AG09309 (cell line): ENCODE data around the gene THOP1.

Source experiments
- DNase-seq: peaks from one replicate; pipeline ENCODE4 v3.0.0-alpha.2; 2010; ENCODE audit warnings: low read depth
- H3K4me3 ChIP-seq: 2 replicates; pipeline ENCODE4 v1.5.1; 2011; ENCODE audit warnings: mild to moderate bottlenecking, low read depth, low read length, moderate library complexity; ENCODE audit not compliant: control insufficient read depth
- TF ChIP-seq, protein P1 (sequence below): IDR thresholded peaks from 2 replicates; pipeline ENCODE4 v1.5.1; 2011; ENCODE audit warnings: mild to moderate bottlenecking, low read depth, low read length, inconsistent platforms; ENCODE audit not compliant: insufficient read depth, control insufficient read depth; ENCODE audit errors: missing control alignments

THOP1 gene

DNA sequence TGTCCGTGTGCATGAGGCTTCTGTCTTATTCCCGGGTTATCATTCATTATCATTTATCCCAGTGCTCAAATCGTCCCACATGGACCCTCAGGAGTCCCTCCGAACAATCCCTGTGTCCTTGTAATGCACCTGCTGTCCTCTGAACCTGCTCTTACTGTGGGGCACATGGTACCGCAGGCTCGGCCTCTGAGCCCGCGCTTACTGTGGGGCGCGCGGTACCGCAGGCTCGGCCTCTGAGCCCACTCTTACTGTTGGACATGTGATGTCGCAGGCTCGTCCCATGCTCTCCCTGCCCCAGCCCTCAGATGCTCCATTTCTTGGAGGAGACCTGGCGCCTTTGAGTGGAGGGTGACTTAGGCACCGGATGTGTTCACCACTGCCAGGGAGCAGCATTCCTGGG, 17.5 kb downstream of the THOP1 start:
- no peak overlapping the region for H3K4me3 ChIP-seq
- TF ChIP-seq, protein P1, sequence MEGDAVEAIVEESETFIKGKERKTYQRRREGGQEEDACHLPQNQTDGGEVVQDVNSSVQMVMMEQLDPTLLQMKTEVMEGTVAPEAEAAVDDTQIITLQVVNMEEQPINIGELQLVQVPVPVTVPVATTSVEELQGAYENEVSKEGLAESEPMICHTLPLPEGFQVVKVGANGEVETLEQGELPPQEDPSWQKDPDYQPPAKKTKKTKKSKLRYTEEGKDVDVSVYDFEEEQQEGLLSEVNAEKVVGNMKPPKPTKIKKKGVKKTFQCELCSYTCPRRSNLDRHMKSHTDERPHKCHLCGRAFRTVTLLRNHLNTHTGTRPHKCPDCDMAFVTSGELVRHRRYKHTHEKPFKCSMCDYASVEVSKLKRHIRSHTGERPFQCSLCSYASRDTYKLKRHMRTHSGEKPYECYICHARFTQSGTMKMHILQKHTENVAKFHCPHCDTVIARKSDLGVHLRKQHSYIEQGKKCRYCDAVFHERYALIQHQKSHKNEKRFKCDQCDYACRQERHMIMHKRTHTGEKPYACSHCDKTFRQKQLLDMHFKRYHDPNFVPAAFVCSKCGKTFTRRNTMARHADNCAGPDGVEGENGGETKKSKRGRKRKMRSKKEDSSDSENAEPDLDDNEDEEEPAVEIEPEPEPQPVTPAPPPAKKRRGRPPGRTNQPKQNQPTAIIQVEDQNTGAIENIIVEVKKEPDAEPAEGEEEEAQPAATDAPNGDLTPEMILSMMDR = no peak
- DNase-seq = no peak

DNA sequence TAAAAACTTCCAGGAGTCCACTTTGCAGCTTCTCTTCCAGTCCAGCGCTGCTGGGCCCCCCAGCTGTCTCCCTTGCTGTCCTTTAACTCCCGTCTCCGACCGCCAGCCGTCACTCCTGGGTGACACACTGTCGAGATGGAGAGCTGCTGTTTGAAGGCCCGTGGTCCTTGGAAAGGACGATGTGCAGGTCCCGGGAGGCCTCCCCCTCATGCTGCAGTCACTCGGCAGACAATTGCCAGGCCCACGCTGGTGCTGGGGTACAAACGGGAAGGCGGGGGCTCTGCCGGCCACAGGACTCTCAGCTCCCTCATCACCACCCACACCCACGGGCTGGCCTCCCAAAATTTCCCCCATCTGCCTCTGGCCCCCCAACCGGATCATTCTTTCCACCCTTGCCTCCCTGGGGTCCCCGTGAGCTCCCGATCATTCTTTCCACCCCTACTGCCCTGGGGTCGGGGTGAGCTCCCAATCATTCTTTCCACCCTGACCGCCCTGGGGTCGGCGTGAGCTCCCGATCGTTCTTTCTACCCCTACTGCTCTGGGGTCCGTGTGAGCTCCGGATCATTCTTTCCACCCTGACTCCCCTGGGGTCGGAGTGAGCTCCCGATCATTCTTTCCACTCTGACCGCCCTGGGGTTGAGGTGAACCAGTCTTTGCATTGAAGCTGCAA, 18.3 kb downstream of the THOP1 start:
- TF ChIP-seq, protein P1 = no peak
- no peak overlapping the region for H3K4me3 ChIP-seq
- DNase-seq = no peak

DNA sequence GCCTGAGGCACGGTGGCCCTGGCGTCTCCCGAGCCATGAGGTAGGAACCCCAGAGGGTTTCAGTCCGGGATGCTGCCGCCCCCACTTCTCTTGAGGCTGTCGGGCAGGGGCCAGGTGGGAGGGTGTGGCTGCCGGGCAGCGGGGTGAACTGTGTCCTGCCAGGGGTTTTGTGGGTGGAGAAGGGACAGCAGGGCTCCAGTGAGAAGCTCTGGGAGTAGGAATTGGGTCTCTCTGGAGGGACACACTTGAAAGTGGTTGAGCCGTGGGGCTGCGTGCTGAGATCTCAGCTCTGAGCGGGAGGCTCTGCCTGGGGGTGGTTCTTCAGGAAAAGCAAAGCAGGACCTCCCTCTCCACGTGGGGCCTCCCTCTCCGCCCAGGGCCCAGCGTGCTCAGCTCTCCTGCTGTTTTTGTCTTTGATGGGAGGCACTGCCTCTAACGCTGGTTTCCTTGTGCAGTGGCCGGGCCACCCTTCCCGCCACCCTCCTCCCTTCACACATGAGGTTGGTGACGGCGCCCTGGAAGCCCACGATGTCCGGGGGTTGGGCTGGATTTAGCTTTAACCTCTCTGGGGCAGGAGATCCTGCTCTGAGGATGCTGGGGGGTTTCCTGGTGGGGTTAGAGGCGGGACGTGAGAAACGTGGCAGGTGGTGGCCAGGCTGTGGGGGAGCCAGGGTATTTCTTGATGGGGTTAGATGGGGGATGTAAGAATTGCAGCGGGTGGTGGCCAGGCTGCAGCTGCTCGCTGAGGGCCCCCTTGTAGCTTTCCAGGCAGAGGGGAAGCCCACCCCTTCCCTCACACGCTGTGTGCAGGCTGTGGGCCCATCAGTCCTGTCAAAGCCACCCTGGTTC, 19.1 kb downstream of the THOP1 start:
- TF ChIP-seq, protein P1 = no peak
- no peak overlapping the region for H3K4me3 ChIP-seq
- DNase-seq = no peak

DNA sequence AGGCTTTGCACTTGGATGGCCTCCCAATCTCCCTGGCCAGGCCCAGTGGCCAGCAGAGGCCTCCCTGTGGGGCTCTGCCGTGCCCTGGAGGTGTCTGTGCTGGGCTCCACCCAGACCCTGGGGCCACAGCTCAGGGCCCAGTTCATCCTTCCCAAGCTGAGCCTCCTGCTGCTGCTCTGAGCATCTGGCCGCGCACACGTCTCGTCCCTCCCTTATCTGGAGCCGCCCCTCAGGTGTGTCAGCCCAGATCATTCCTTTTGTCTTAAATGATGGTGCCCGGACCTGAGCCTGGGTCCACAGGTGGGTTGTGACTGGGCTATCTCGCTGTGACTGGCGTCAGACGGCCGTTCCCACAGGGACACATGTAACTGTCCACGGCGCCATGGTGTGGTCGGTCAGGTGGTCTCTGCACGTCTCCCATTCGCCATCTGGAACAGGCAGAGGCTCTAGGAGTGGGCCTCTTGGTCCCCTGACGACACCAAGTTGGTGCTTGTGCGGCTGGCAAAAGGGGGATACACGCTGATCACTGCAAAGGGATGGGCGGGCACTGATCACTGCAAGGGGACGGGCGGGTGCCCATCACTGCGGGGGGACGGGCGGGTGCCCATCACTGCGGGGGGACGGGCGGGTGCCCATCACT, 20.1 kb downstream of the THOP1 start:
- no peak overlapping the region for H3K4me3 ChIP-seq
- no peak for DNase-seq
- TF ChIP-seq, protein P1 = no peak

DNA sequence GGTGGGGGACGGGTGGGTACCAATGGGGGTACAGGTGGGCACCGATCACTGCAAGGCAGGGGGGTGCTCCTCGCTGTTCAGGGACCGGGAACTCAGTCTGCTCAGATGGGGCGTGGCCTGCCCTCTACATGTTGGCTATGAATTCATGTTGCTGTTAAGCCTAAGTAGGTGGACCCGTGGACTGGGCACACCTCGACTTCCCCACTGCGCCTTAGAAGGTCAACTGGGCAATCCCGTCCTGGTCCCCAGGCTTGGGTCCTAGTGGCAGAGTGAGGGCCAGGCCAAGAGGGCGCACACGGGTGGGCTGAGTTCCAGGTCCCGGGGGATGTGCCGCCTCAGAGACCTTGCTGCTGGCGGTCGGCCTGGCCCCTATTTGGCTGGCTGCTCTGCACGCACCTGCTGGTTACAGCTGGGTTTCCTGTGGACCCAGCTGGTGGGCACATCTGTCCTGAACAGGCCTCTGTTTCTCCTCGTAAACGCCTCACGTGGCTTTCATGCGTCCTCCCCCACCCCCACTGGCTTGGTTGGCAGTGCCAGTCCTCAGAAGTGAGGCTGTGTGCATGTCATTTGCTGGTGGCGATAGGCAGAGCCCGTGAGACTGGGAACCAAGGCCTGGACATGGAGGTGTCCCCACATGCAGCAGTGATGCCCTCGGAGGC, 20.8 kb downstream of the THOP1 start:
- no peak for DNase-seq
- no peak overlapping the region for H3K4me3 ChIP-seq
- TF ChIP-seq, protein P1 = no peak

DNA sequence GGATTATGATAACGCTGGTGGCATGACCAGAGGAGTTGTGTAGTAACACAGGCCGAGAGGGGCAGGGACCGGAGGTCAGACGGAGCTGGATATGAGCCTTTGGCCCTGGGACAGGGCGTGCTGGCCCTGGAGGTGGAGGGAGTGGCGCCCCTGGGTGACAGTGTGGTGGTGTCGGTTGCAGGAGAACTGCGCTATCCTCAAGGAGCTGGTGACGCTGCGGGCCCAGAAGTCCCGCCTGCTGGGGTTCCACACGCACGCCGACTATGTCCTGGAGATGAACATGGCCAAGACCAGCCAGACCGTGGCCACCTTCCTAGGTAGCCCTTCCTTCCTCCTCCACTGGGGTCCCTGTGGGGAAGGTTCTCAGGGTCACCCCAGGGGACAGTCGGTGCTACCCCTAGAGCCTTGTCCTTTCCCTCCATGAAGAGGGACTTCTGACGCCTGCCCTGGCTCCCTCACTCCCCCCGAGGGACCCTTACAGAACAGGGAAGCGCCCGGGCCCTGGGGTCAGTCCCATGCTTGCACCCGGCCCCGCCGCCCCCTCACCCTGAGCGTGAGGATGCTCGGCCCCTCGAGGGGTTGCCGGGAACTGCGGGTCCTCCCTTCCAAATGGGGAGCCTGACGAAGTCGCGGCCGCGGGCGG, 21.6 kb downstream of the THOP1 start:
- no peak for DNase-seq
- no peak overlapping the region for H3K4me3 ChIP-seq
- TF ChIP-seq, protein P1 = no peak
